Stimulated activated CD8-positive, alpha-beta memory T cell treated with anti-CD3 and anti-CD28 coated beads, Interleukin-4, amount 100 ng/mL, for 1 hour (primary cell): ENCODE results near the gene SCAMP2.

Source experiments
- DNase-seq, 2 donors: peaks; one replicate each; pipeline ENCODE4 v3.0.0-alpha.2; 2020; ENCODE audit warnings: low read depth in 2 of 2, low spot score in 1 of 2

SCAMP2 gene

DNA sequence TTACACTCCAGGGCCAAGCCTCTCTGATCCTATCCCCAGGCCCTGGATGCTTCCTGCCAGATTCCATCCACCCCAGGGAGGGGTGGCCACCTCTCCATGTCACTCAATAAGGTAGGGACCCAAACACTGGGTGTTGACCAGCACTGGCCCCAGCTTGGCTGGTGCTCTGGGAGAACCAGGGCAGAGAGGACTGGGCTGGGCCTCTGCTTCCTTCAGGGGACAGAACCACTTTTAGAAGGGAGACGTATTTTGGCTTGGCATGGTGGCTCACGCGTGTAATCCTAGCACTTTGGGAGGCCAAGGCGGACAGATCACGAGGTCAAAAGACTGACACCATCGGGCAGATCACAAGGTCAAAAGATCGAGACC is 51.4 kb downstream of the SCAMP2 start:
- DNase-seq, result no peak

DNA sequence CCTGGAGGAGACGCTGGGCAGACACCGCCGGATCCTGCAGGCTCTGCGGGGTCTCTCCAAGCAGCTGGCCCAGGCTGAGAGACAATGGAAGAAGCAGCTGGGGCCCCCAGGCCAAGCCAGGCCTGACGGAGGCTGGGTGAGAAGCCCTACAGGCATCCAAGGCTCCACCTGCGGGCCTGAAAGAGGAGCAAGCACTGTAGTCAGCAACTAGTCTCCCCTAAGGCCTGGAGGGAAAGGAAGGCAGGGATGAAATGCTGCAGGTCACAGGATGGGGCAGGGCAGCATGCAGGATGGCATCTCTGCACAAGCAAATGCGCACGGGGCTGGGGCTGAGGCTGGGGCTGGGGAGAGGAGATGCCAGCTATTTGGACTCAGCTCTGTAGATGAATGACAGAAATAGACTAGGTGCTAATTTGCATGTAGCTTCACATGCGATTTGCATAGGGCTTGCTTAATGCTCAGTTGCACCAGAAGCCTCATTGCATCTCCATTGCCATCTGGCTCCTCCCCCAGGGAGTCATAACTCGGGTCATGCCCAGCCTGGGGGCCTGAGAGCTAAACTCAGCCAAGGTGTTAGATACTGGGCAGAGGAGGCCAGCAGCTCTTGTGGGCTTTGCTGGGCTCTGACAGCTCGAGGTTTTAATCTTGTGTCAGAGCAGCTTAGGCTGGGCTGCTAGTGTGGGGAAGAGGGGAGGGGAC is 51.9 kb downstream of the SCAMP2 start:
- DNase-seq, result no peak

- DNase-seq, result no peak
Observed at GRCh38 chr15:74820056-74820455, 53.1 kb downstream of the SCAMP2 start.

- no peak for DNase-seq
Observed at GRCh38 chr15:74817370-74817737, 55.8 kb downstream of the SCAMP2 start.

- no peak for DNase-seq
Observed at GRCh38 chr15:74816624-74817369, 56.4 kb downstream of the SCAMP2 start.

- DNase-seq, result no peak
Observed at GRCh38 chr15:74815961-74816360, 57.2 kb downstream of the SCAMP2 start.

DNA sequence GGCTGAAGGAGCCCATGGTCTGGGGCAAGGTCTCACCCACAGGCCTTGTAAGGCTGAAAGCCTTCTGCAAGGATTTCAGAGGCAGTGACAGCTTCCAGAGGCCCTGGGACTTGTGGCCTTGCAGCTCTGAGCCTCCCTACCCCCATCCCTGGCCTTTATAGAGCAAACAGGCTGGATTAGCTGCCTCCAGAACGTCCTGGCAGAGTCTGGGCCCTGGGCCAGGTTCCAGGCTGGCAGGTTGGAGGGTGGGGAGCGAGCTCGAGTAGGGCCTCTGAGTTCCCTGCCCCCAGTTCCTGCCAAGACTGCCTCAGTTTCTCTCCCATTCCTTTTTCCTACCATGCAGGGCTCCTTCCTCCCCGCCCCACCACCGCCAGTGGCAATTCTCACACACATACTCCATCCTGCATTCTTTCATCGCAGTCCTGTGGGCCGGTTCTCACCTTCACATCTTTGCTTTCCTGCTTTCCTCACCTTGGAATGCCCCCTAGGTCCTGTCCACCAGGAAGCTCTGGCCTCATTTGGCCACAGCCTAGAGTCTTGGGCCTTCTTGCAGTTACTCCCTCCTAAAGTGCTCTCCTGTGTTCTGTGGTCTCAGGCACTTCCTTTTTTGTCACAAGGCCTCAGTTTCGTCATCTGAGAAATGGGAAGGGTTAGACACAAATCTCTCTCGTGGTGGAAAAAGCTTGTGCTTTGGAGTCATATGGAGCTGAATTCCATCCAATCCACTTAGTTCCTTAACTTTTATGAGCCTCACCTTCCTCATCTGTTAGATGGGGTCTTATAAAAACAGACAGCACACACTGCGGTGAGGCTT is 57.8 kb downstream of the SCAMP2 start:
- DNase-seq, result no peak

- no peak for DNase-seq
Observed at GRCh38 chr15:74812533-74812932, 60.6 kb downstream of the SCAMP2 start, which contains the start of gene LMAN1L. LMAN1L (plus strand) TSS chr15:74812835; CDS start chr15:74812855, 20 bp downstream.

GRCh38 chr15:74809956-74810355 is 63.2 kb downstream of the SCAMP2 start:
- DNase-seq, result no peak

GRCh38 chr15:74809242-74809641 is 63.9 kb downstream of the SCAMP2 start:
- no peak for DNase-seq

DNA sequence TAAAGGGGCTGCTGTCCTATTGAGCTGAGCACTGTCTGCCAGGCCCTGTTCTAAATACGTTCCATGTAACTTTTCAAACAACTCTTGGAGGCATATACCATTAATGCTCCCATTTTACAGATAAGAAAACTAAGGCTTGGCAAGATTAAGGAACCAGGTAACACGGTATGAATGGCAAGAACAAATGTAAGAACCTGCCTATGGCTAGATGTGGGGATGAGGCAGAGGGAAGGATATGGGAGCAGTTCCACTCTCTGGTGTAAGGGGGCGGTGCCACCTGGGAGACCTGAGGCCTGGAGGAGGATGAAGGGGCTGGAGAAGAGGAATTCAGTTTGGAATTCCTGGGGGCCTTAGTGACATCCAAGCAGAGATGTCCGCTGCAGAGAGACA is 64.3 kb downstream of the SCAMP2 start:
- no peak for DNase-seq

- DNase-seq, result no peak
Observed at GRCh38 chr15:74808078-74808839, 64.9 kb downstream of the SCAMP2 start.

GRCh38 chr15:74807282-74807681 is 65.9 kb downstream of the SCAMP2 start:
- DNase-seq, result no peak

- DNase-seq, result no peak
Observed at GRCh38 chr15:74804935-74805334, 68.2 kb downstream of the SCAMP2 start.

DNA sequence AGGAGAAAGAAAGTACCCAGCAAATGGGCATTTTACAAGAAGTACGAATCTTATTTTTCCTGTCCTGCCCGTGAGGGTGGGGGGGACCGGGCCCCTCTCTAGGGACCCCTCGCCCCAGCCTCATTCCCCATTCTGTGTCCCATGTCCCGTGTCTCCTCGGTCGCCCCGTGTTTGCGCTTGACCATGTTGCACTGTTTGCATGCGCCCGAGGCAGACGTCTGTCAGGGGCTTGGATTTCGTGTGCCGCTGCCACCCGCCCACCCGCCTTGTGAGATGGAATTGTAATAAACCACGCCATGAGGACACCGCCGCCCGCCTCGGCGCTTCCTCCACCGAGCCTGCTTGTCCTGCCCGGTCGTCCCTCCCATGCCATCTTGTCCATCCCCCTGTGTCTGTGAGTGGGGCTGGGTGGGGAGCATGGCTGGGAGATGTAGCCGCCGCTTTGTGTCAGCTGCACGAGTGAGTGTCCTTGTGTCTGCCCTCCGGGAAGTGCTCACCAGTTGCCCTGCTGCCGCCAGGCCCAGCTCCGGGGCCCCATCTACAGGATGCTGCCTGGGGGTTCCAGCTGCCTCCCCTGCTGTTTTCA is 70.2 kb downstream of the SCAMP2 start:
- DNase-seq, result no peak

- DNase-seq, result no peak
Observed at GRCh38 chr15:74802290-74802689, 70.9 kb downstream of the SCAMP2 start.

DNA sequence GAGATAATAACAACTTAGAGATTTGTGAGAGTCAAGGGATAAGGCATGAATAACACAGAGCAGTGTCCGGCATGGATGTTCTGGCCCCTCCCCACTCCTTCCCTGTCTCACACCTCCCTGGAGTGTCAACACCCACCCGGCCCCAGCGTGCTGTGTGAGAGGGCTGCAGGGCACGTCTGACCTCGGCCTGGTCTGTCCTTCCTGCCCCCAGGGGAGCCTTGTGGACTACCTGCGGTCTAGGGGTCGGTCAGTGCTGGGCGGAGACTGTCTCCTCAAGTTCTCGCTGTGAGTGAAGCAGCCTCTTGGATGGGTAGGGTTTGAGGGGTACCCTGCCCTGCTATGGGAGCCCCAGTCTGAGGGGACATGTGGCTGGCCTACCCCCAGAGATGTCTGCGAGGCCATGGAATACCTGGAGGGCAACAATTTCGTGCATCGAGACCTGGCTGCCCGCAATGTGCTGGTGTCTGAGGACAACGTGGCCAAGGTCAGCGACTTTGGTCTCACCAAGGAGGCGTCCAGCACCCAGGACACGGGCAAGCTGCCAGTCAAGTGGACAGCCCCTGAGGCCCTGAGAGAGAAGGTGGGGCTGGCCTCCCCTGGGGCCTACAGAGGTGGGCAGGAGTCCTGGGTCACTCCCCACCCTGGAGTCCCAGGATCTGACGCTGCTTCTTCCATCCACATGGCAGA is 71.7 kb downstream of the SCAMP2 start:
- no peak for DNase-seq

GRCh38 chr15:74800559-74801094 is 72.5 kb downstream of the SCAMP2 start:
- no peak for DNase-seq

- peak; percentile 76 to 77 for DNase-seq
Observed at GRCh38 chr15:74799856-74800558, 73.2 kb downstream of the SCAMP2 start.
